GM19025 (cell line): ENCODE data around the gene SRMS.

Experiments used
- ATAC-seq: cut with Tn5 transposase; IDR thresholded peaks from one replicate; pipeline ENCODE4 v1.9.1; 2021; ENCODE audit warnings: mild to moderate bottlenecking, low read depth, moderate library complexity; ENCODE audit not compliant: unreplicated experiment

The SRMS gene

DNA sequence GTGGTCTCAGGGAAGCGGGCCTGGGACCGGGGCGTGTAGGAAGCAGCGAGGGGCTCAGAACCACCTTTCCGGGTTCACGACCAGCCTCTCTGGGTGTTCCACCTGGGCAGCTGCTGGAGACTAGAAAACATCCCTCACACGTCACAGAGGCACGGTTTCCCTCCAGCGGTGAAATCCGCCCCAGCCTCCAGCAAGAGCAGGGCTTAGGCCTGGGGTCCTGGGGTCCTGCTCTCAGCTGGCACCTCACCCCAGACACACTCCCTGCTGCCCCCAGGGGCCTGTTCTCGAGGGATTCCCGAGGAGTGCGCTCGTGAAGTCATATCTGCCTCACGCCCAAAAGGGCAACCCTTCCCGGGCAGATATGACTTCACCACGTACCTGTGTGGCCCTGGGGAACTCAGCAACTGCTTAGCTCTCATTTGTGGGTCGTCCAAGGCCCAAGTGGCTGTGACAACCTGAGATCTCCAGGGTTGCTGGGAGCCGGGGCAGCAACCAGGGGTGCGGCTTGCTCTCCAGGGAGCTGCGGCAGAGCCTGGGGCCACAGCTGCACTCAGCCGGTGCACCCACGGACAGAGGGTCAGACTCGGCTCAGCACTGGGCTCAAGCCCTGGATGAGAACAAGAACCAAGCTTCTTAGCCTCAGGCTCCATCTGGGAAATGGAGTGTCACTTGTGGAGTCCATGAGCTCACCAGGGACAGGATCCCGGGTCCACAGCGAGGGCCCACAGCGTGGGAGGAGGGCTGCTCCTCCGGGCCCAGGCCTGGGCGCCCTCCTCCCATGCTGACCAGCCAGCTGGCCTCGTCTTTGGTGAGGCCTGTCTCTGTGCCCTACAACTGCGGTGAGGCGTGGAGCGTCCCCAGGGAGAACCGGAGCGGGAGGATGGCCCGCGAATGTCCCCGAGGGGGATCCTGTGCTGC lies 7.1 kb upstream of the SRMS start:
- ATAC-seq: no peak

DNA sequence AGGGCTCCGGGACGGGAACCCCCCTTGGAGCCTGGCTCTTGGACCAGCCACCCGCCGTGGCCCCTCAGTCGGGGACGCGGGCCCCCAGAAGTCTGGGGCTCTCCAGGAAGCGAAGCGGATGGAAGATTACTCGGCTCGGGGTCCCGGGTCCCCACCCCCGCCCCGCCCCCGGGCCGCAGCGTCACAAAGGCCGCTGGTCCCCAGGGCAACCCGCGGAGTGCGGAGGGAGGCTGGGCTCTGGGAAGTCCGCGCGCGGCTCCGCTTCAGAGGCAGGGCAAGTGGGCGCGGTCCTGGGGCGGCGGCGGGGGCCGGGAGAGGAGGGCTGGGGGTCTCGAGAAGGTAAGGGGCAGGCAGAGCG lies 6.4 kb upstream of the SRMS start, which contains the start of gene FNDC11:
Gene FNDC11, plus strand, starts transcription at position 227 of the 358 bp plus-strand sequence. CDS start 1,505 bp downstream, outside the sequence.
- ATAC-seq: no peak

DNA sequence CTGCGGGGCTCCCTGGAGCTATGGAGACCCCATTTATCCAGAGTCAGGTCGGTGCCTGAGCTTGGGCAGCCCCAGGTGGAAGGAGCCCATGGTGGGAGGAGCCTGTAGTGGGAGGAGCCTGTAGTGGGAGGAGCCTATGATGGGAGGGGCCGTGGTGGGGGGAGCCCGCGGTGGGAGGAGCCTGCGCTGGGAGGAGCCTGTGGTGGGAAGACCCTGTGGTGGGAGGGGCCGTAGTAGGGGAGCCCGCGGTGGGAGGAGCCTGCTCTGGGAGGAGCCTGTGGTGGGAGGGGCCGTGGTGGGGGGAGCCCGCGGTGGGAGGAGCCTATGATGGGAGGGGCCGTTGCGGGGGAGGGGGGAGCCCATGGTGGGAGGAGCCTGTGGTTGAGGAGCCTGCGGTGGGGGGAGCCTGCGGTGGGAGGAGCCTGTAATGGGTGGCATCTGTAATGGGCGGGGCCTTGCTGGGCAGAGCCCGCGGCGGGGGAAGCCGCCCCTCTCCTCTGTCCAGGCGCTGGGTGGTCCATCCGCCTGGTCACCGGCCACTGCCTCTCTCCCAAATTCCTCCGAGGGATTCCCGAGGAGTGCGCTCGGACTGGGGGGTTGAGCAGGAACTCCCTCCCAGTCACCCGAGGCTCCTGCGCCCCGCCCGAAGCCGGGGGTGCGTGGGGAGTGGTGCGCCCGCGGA lies 5.8 kb upstream of the SRMS start:
- no peak for ATAC-seq

DNA sequence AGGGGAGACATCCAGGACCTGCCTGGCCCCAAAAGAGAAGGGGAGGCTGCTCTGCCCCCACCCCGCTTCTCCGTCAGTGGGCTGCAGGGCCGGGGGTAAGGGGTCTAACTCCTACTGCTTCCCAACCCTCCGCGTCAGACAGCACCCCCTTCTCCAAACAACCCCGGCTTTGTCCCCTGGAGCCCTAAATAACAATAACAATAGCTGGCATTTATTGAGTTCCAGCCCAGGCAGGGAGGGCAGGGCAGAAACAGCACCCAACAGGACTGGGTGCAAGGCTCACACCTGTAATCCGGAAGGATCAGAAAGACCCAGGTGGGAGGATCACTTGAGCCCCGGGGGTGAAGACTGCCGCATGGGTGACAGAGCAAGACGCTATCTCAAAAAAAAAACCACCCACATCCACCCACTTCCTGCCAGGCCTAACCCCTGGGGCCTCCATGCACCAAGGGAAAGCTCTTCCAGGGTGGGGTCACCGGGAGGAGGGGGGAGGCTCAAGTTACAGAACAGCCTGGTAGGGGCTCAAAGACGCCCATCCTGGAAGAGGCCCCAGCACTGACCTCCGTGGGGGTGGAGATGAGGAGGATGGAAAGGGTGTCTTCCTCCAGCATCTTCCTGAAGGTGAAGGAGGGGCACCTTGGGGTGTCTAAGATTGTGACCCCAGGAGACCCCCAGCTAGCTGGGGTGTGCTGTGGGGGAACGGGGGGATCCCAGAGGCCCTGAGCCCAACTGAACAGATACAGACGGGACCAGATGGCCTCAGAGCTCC lies 5.1 kb upstream of the SRMS start:
- ATAC-seq: no peak

DNA sequence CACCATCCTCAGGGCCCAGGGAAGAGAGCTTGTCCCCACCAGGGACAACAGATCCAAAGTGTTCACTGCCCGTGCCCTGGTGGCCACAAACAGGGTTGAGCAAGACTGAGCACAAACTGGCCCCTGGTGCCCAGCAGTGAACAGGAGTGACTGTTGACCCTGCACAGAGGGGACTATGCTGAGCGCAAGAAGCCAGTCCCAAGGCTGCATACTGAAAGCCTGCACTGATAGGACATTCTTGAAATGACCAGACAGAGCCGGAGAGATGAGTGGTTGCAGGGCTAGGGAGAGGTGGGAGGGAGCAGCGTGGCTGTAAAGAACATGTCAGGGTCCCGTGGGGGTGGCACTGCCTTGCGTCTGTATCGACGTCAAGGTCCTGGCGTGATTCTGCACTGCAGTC lies 3.5 kb upstream of the SRMS start:
- no peak for ATAC-seq

DNA sequence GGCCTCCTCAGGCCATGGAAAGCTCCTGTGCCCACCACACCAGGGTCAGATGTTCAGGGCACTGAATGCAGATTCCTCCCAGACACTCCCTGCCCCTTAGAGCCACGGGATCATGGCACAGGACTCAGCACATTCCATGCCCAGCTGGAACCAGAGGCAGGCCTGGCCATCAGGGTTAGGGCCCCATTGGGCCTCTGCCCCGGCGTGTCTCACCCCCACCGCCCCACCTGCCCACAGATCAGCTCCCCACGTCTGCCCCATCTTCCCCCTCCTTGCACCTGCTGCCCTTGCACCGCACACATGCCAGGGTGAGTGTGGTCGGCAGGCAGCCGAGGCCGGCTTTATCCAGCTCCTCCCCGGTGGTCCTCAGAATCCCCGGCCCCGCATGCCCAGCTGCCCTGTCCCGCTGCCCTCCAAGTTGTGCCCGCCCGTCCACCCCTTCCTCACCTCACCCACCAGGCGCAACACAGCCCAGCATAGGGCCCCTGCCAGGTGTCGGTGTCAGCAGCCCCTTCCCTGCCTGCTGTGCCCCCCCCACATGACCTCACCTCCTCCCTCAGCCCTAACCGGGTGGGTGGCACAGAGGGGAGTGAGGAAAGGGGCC lies 2.2 kb upstream of the SRMS start:
- no peak for ATAC-seq

DNA sequence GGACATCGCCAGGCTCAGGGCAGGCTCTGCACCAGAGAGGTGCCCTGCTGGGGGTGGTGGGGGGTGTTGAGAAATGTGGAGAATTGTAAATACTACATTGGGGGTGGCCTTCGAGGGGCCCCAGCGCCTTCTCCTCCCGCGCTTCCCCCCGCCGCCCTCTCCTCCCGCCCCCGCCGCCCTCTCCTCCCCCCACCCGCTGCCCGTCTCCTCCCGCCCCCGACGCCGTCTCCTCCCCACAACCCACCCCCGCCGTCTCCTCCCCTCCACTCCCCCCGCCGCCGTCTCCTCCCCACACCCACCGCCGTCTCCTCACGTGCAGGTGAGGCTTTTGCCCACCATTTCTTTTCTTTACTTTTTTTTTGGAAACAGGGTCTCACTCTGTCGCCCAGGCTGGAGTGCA lies 1.5 kb upstream of the SRMS start:
- ATAC-seq: no peak

DNA sequence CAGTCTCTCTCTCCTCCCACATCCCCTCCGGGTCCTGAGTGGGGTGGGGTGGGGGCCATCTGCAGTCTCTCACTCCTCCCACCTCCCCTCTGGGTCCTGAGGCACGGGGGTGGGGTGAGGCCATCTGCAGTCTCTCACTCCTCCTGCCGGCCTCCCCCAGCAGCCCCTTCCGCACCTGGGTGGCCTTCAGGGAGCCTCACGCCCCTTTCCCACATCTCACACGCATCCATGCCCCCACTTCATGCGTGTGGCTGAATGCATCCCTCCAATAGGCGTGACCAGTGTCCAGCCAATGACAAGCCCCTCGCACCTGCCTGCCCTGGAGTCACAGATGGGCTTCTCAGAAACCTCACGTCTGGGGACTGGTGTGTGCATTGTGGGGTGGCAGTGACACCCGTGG lies 993 bp upstream of the SRMS start:
- ATAC-seq: no peak

DNA sequence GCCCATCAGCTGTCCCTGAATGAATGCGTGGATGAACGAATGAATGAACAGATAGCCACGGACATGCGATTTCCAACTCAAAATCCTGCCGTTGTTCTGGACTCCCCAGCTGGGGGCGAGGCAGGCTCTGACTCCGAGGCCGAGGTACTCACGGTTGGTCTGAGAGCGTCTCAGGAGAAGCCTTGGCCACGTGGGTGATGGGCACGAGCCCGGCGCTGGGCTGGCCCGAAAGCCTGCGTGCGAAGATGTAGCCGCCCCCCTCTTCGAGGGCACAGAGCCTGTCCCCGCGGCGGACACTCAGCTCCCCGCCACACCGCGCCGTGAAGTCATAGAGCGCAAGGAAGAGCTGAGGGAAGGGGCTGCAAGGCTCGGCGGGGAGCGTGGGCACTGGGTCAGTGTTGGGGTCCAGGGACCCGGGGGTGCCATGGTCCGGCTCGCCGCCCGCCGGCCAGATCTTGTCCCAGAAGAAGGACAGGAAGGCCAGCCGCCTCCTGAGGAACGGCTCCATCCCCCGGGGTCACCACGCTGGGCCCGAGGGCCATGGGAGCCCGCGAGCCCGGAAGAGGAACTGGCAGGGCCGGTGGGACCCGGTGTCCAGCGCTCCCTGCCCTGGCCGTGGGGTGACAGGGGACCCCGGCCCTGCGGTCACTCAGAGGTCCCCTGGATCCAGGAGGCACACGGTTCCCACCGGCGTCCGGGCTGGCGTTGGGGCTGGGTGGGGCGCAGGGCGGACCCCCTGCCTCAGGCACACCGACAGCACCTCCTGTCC lies 409 bp downstream of the SRMS start:
- no peak for ATAC-seq

DNA sequence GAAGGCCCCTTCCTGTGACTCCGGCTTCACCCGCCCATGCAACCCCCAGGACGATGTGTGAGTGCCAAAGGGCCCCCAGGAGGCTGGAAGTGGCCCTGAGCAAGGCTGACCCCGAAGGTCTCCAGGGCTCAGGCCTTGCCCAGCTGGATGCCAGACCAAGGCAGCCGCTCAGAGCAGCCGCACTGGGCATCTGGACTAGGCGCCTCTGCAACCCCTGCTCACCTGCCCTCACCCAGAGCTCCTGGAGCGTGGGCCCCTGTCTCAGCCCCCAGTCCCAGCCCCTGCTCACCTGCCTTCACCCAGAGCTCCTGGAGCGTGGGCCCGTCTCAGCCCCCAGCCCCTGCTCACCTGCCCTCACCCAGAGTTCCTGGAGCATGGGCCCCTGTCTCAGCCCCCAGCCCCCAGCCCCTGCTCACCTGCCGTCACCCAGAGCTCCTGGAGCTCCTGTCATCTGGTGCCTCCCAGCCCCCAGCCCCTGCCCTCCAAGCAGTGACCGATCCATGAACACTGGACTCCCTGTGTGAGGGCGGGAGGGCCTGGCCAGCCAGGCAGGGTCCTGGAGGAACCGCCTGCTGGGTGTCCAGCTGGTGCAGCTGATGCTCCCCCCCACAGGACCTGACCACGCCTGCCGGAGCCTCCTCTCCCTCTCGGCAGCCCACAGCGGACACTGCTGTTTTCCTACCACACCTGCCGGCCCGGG lies 1.1 kb downstream of the SRMS start:
- no peak for ATAC-seq

DNA sequence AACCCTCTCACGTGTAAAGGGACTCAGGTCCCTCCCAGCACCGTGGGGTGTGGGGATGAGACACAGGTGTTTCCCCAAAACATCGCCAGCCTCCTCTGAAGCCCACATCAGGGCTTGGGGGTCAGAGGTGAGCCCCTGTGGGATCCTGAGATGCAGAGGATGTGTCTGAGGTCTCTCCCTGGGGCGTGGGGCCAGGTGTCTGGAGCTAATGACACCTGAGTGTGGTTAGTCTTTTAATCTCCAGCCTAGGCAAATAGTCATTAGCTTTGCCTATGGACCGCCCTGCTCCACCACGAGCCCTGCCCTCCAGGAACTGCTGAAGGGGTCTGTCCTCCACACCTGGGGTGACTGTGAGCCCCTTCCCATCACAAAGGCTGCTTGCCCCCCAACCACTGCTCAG lies 1.7 kb downstream of the SRMS start:
- ATAC-seq: no peak

DNA sequence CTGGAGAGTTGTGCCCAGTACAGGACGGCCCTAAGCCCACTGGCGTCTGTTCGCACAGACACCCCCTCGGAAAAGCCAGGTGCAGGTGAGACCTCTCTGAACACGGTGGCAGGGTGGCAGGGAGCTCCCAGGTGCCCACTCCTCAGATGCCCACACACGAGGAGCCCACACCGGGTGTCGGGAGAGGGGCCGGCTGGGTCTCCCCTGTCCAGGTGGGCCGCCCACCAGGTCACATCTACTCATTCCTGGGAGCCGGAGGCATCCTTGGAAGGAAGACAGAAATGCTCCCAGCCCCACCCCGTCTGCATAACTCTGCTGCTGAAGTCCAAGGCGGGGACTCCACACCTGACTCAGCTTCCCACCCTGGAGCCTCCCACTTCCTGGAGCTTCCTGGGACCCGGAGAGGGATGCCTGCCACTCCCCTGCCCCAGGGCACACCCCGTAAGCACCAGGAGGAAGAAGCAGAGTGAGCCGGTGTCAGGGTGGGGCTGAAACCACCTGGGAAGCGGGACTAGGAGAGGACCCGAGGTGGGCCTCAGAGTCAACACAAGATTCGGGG lies 2.5 kb downstream of the SRMS start:
- no peak for ATAC-seq

DNA sequence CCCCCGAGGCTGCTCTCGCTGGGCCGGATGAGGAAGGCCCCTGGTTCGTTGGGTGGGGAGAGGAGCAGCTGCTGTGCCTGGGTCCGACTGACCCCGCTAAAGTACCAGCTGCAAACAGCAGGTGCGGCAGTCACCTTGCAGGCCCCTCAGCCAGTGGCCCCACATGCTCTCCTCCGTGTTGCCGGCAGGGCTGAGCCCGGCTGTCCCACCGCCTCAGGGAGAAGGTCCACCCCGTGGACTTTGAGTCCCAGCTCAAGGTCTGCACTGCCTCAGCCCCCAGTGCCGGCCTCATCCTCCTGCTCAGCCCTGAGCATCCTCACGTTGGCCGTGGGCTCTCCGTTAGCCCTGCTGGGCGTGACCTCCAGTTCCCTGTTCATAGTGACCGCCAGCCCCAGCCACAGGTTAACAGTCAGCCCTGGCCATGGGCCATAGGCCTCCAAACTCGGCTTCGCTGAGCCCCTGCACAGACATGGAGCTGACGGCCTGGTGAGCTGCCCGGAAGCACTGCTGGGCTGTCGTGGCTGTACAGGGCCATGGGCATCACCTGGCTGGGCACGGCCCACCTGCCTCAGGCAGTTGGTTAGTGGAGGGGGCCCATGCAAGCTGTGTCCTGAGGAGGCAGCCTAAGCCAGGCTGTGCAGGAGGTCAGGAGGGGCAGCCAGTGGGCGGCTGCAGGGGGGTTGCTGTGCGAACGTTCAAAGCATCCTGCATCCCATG lies 3.1 kb downstream of the SRMS start:
- ATAC-seq: no peak

DNA sequence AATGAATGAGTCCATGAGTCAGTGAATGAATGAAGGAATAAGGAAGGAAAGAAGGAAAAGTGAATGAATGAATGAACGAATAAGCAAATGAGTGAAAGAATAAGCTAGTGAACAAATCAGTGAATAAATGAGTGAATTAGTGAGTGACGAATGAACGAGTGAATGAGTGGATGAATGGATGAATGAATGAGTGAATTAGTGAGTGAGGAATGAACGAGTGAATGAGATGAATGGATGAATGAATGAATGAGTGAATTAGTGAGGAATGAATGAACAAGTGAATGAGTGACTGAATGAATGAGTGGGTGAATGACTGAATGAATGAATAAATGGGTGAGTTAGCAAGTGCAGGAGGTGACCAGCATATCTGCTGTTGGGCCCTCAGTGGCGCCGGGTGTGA lies 3.8 kb downstream of the SRMS start:
- no peak for ATAC-seq

DNA sequence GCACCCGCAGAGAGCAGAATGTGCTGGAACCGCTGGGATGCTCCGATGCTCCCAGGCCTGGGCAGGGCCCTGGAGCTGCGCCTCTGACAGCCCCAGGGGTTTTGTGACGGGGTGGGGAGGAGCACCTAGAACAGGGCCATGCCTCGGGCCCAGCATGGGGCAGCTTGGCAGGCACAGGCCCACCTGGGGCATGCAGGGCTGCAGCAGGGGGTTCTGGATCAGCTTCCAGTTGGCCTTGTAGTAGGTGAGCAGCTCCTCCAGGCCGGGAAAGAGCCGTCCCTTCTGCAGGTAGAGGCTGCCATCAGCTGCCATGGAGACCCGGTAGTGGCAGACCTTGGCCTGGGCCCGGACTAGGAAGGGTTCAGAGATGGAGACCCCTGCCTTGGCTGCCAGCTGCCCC lies 4.4 kb downstream of the SRMS start:
- ATAC-seq: no peak

DNA sequence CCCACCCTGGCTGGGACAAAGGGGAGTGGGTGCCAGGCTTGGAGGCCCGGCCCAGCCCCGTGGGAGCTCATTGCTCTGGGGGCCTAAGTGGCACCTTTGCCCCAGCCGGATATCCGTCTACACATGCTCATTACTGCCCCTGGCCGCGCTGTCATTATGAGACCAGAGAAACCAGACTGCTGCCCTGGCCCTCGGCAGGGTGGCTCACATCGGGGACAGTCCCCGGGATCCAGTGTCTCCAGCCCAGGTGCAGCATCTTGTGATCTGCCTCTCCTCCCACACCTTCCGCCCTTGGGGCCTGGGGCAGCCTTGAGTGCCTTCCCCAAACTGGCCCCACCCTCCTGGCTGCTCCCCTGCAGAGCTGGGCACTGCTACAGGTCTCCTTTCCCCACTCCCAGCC lies 4.9 kb downstream of the SRMS start:
- no peak for ATAC-seq

DNA sequence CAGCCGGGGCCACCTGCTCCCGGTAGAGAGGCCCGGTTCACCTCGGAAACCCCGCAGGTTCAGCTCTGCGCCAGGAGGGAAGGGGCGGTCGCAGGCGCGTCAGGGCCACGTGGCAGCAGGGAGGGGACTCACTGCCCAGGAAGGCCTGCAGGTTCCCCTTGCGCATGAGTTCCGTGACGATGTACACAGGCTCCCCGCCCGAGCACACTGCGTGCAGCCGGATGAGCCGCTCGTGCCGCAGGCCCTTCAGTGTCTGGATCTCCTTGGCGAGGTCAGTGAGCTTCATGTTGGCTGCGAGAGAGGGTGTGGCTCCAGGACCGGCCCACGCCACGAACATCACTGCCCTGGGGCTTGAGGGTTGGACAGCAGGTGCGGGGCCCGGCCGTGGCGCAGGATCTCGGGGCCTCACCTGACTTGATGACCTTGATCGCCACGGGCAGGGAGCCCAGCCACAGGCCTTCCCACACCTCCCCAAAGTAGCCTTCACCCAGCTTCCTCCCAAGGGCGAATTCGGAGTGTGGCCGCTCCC lies 5.5 kb downstream of the SRMS start:
- no peak for ATAC-seq

DNA sequence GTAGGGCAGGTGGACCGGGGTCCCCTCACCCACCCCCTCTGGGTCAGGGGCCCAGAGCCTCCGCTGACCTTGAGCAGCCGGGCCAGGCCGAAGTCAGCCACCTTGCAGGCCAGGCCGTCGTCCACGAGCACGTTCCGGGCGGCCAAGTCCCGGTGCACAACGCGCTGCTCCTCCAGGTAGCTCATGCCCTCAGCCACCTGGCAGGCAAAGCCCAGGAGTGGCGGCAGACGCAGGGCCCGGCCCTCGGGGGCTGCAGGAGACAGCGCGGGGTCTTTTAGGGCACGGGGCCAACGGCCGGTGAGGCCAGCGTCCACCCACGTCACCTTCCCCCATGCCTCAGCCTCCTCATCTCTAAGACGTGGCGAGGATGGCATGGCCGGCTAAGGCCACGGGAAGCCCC lies 6.2 kb downstream of the SRMS start:
- no peak for ATAC-seq
